HG02852 (cell line): ENCODE measurements around the gene C16orf95.

Experiments used
- ATAC-seq: cut with Tn5 transposase; IDR thresholded peaks from one replicate; pipeline ENCODE4 v1.9.1; 2021; ENCODE audit warnings: mild to moderate bottlenecking, moderate library complexity; ENCODE audit not compliant: unreplicated experiment

Gene C16orf95

DNA sequence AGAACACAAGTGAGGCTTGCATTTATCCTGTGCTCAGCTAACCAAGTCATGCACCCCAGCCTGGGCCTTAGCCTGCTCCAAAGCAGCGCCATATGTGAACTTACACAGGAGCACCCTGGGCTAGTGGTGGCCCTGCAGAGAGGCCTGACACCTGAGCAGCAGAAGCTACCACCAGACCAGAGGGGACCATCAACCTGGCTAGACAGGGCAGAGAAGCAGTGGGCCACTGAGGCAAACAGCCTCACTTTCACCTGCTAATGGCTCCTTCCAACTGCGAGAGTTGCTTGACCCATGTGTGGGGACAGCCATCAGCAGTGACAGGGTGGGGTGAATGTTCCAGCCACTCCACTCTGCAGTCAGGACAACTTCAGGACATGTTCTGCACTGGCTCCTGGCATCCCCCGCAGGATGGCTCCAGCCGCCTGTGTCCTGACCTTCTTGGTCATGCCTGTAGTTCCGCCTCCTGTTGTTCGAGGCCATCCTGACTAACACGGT lies 2.9 kb upstream of the C16orf95 start:
- ATAC-seq, result no peak

DNA sequence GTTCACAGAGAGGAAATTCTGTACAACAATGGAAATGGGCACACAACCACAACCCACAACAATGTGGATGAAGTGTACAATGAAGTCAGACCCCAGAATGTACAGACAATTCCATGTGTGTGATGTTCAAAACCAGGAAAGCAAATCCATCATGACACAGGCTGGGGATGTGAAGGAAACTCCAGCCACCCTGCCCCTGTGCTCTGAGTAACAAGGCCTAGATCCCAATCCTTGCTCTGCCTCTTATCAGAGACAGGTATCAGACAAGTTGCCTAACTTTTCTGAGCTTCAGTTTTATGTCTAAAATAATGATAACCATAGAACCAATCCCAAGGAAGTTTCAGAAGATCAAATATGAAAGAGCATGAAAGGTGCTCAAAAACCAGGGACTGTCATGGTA lies 1.8 kb upstream of the C16orf95 start:
- ATAC-seq, result no peak

DNA sequence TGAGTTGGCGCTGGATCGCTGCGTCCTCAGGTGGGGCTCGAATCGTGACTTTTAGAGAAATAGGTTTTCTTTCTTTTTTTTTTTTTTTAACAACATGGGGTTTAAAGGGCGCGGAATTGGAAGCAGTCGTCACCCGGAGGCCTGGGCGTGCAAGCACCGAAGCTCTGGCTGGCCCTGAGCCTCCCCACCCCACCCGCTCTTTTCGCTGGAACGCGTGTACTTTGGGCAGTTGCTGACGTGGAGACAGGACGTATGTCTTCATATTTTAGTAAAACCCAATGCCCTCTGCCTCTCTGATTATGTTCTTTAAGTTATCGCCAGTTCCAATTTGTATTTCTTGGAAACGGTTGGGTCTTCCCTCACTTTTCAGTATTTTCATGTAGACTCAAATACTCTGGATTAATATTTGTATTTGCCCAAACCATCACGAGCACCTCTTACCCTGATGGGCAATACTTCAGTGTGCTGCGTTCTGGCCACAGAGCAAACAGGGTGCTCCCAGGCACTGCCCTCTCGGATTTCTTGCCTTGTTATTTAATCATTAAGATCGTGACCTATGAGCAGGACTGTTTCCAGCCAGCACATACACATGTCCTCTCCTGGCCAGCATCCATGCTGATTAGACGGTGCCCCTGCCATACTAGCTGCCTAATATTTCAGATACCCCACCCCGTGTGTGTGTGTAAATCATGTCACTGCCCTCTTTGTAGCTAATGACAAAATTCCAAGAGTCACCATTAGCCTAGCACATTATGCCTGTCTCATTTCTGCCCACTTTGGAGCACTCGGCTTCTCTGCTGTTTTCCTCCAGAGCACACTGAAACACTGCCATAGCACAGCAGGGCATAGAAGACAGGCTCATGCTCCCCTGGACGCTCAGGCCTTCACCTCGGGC lies 805 bp upstream of the C16orf95 start:
- peak; percentile 18 for ATAC-seq

DNA sequence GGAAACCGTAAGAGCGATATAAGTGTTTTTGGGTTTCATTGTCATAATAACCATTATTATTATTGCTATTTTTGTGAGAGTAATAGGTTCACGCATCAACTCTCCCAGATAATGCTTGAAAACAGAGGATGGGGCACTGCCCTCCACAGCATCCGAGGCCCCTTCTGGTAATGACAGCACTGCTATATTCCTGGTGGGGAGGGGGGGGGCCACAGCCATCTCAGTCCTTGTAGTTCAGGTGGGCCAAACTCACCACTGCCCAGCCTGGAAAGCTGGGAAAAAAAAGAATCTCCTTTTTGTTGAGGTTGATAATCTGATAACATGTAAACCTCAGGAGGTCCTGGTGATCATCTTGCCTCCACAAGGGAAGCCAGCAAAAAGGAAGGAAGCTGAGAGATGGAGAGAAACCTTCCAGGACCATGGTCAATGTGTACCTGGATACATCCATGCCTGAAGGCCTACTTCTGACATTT lies 706 bp downstream of the C16orf95 start:
- ATAC-seq, result no peak

DNA sequence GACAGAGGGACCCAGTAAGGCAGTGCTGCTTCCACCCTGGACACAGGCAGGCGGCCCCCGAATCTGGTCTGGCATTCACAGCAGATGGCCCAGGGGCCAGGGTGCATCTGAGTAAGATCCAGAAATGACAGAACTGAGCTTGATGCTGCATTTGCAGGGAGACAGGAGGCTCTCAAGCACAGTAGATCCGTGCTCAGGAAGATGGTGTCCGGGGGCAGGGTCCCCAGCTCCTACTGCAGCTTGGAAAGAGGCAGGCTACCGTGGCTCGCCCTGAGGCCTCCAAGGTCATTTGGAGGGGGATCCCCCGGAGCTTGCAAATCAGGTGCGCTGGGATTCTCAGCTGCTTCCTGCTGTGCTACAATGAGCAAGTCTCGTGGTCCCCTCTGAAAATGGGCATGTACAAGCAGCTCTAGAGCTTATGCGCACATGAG lies 2.2 kb downstream of the C16orf95 start:
- ATAC-seq, result no peak

DNA sequence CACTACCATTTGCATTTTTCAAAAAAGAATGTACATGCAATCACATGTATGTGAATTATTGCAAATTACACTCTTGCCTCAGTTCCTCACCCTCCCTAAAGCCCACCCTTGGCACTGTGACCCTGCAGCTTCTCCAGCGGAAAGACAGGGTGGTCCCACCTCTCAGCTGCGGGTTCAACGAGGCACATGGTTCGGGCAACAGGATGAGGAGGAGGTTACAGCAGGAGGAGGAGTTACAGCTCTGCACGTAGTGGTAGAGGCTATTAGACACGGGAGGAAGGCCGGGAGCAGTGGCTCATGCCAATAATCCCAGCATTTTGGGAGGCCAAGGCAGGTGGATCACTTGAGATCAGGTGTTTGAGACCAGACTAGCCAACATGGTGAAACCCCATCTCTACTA lies 5.2 kb downstream of the C16orf95 start:
- ATAC-seq, result no peak

DNA sequence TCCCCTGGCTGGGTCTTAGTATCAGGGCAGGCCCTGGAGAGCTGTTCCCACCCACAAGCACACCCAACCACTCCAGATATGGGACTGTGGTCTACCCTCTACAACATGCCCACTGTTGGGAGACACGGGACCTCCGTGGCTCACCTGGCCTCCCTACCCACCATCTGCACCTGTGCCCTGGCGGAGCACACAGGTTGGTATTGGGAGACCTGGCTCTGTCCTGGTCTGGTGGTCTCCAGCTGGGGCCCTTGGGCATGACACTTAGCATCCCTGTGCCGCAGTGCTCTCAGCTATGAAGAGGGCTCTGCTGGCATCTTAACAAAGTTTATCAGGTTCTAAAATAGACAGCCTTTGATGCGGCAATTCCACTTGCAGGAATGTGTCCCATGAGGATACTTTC lies 5.8 kb downstream of the C16orf95 start:
- no peak for ATAC-seq

DNA sequence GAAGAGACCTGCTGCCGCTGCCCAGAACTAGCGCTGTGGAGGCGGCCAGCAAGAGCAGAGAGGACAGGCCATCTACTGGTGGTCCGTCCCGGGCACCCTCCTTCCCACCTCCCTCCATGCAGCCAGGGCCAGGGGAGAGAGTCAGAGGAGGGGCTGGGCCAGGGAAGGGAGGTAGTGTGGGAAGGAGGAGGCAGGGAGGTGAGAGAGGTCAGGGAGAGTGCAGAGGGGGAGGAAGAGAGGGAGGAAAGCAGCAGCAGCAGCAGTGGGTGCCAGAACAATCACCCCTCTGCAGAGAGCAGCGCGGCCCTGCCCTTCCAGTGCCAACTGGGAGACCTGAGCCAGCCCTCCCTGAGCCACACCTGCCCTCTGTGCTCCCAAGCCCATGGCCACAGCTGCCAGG lies 6.6 kb downstream of the C16orf95 start:
- ATAC-seq, result no peak

DNA sequence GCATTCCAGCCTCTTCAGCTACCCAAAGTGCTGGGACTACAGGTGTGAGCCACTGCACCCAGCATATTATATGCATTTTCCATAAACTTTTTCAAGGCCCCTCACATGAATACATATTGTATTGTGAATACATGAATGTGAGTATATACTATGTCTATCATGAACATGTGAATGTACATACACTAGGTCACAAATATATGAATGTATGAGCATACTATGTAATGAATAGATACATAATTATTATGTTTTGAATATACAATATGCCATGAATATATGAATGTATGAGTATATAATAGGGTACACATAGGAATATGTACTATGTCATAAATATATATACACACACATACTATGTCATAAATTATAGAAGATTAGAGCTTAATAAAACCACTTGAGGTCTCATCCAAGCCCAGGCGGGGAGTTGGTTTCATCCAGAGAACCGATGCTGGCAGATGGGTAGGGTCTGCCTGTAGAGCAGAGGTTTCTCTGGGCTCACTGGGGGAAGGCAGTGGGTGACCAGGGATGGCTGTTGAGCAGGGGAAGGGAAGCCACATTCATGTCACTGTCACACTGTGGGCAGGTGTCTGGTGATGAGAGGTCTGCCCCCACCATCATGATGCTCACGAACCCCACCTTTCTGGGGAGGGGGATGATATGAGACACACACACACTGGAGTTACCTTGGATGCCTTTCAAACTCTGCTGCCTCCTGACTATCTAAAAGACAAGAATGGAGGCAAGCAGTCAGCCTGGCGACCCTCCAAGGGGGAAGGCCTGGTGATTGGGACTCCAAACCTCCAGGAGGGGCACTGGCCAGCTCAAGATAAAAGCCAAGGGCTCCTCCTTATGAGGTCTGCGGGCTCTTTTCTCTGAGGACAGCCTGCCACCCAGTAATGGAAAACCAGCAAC lies 7.3 kb downstream of the C16orf95 start:
- no peak for ATAC-seq

DNA sequence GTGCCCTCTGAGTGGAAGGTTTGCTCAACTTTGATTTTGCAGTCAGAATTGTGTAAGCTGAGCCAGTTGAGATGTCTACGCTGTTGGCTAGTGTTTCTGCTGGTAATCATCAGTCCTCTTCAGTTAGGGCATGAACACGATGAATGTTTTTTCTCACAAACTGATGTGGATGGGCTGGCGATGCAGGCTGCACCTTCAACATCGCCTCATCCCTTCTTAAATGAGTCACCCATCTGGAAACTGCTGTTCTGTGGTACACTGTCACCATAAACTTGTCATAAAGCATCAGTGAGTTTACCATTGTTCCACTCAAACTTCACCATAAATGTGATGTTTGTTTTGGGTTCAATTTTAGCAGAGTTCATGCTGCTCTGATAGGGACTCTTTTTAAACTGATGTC lies 8.4 kb downstream of the C16orf95 start:
- ATAC-seq, result no peak

DNA sequence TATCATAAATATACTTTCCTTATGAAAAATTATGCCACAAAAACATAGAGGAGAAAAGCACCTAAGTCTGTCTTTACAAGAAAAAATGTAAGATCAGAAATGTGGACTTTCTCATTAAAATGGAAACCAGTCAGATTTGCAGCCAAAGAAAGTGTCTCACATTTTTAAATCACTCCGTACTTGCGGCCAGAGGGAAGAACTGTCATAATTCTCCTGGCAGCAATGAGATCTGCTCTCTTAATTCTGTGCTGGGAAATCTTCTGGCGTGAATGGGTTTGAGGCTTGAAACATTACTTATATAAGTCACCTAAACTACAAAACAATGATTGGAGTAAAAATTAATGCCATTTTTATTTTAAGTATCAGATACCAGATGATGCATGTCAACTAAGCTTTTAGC lies 10.7 kb downstream of the C16orf95 start:
- no peak for ATAC-seq

DNA sequence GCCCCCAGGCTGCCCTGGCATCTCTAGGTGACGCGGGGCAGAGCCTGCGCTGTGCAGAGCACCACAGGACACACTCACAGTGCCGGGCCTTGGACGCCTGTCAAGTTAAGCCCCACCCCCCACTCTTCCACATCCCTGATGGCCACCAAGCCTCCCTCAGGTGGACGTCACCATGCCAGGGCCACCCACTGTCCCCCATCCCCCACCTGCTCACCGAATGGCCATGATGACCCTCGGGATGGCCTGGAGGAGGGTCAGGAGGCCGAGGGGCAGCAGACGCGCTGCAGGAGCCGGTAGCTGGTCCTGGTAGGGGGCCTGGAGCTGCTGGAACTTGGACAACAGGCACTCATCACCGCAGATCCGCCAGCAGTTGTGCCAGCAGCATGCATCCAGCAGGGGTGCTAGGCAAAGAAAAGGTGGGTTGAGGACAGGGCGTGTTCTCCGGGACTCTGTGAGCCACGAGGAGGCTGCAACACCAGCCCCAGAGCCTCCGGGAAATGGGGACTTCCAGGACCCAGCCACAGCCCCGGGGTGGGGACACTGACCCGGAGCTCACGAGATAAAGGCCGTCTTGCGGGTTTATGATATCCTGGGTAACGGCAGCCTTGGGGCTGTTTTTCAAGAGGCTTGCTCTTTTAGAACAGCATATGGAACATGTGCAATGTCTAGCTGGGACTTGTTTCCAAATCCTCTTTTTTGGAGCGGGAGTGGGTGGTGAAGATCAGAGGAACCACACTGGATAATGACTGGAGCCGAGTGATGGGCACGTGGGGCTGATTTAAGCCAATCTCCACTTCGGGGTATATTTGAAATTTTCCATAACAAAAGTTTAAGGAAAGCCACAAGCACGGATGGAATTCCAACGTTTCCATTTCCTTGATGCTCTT lies 11.4 kb downstream of the C16orf95 start:
- no peak for ATAC-seq

DNA sequence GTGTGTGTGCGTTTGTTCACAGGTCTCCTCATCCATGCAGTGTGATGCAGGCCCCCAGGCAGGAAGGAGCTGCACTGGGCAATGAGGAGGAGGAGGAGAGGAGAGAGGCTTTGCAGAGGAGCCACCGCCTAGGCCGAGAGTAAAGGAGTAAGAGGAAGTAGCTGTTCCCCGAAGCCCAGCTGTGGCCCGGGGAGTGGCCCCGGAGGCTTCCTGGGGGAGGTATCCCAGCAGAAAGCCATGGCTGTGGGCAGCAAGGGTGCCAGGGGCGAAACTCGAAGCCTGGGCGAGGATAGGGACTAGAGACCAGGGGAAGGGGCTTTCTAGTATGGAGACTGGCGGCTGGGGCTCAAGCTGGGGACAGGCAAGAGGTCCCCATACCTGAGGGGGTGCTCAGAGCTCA lies 12.2 kb downstream of the C16orf95 start:
- no peak for ATAC-seq

DNA sequence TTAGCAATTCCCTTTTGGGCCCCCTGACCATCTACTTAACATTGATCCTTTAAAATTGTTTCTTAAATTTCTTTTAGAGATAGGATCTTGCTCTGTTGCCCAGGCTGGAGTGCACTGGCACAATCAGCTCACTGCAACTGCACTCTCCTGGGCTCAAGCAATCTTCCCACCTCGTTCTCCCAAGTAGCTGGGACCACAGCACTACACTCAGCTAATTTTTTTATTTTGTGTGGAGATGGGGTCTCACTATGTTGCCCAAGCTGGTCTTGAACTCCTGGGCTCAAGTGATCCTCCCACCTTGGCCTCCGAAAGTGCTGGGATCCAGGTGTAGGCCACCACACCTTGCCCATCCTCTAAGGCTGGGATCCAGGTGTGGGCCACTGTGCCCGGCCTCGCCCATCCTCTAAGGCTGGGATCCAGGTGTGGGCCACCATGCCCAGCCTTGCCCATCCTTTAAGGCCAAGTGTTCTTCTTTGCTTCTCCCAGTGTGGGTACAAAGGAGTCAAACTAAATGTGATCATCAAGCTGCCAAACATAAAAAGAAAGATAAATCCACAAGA lies 13.2 kb downstream of the C16orf95 start:
- ATAC-seq, result no peak

DNA sequence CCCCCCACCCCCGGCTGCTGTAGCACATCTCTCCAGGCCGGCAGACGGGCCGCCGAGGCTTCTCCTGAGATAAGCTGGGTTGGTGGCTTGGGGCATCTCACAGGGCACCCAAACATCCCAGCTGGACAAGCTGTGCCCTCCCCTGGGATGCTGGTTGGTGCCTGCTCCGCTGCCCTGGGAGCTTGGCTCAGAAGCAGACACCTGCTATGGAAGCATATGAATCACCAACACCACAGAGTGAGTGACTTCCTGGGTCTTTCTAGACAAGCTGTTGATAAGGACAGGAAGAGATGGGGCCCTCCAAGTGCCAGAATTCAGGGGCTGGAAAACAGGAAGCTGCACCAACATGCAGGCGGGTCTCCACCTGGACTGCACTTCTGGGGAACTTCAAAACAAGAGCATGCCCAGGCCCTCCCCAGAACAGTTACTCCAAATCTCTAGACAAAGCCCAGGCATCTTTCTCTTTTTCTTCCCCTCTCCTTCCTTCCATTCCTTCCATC lies 13.7 kb downstream of the C16orf95 start:
- ATAC-seq, result no peak

DNA sequence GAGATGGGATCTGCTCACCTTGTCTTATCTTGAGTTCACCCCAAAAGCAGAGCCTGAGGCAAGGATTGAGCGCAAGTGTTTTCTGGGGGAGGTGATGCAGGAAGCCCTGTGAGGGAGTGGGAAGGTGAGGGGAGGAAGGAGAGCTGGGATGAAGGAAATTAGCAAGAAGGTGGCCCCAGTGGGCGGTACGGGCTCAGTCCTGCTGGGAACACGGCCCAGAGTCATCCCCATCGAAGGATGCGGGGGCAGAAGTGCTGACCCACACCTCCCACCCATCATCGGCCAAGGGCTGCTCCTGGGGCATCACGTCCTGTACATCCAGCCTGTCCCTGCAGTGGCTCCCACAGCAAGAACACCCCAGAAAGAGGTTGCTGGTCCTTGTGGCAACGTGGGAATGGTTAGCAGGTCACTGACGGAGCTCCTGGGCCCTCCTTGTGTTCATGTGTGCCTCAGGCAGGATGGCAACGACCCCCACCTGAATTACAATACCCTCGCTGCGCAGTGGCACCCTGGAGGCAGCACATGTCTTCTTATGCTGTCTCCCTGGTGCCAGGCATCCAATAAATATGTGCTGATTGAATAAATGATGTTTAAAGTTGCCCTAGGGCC lies 18.2 kb downstream of the C16orf95 start:
- no peak for ATAC-seq

DNA sequence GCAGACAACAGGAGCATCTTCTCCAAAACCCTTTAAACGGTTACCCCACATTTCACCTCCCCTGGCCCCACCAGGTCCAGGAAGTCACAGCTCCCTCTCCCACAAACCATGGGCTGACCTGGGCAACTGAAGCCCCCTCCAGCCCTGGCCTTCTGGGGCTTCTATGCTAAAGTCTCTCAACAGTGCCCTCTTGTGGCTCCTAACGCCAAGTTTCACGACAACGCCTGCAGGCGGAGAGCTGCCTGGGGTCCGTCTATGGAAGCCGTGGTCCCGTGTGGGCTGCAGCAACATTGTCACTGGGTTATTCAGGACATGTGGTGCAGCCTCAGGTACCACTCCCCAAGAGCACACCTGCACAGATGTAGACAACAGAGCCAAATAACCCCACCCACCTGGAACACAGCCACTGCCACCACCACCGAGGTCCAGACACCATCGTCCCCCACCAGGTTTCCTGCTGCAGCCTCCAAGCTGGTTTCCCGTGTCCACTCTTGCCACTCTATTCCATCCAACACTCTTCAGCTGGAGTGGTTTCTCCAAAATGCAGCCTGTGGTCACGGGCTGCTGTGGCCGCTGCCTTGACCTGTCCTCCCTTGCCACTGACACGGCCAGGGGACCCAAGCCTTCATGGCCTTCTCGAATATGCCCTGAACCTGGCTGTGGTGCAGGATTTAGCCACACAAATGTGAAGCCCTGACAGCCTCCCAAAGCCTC lies 19.1 kb downstream of the C16orf95 start:
- no peak for ATAC-seq

DNA sequence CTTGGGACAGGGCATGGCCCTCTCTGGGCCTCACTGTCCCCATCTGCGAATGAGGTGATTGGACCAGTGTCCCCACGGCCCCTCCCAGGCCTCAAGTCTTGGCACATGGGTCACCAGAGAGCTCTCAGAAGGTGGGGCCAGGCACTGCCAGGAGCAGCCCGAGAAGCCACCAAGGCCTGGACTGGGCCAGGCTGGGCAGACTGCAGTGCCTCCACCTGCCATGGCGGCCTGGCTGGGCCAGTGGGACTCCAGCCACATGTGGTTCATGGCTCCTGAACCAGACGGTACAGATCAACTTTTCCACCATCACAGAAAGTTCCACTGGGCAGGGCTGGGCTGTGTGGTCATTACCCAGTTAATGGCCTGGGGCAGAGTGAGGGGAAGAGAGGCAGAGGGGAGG lies 19.8 kb downstream of the C16orf95 start:
- ATAC-seq, result no peak
